GM18505 (cell line): Measurements from ENCODE around the gene EIF4A3.

Experiments
- ATAC-seq: cut with Tn5 transposase; IDR thresholded peaks from one replicate; pipeline ENCODE4 v1.9.1; 2021; ENCODE audit not compliant: unreplicated experiment
- POLR2A ChIP-seq: IDR thresholded peaks from 4 replicates; pipeline ENCODE4 v1.6.1; 2011; ENCODE audit warnings: borderline replicate concordance; ENCODE audit not compliant: insufficient read depth, insufficient read length; ENCODE audit errors: extremely low read depth

EIF4A3 gene

GRCh38 chr17:80137131-80137530 is 9.8 kb downstream of the EIF4A3 start:
- ATAC-seq, result no peak
- TF ChIP-seq POLR2A, result no peak

GRCh38 chr17:80133626-80133970 is 13.3 kb downstream of the EIF4A3 start:
- ATAC-seq, result no peak
- no peak for TF ChIP-seq POLR2A

GRCh38 chr17:80132906-80133625 is 13.9 kb downstream of the EIF4A3 start:
- TF ChIP-seq POLR2A, result no peak
- ATAC-seq, result no peak

- ATAC-seq, result no peak
- TF ChIP-seq POLR2A, result no peak
Observed at GRCh38 chr17:80130992-80131391, 15.9 kb downstream of the EIF4A3 start.

GRCh38 chr17:80129006-80129565 is 17.8 kb downstream of the EIF4A3 start:
- ATAC-seq, result no peak
- no peak for TF ChIP-seq POLR2A

GRCh38 chr17:80126449-80126715 is 20.5 kb downstream of the EIF4A3 start:
- TF ChIP-seq POLR2A, result no peak
- no peak for ATAC-seq

- no peak for TF ChIP-seq POLR2A
- no peak for ATAC-seq
Observed at GRCh38 chr17:80125656-80126448, 21.1 kb downstream of the EIF4A3 start.

- no peak for TF ChIP-seq POLR2A
- no peak for ATAC-seq
Observed at GRCh38 chr17:80124351-80124981, 22.5 kb downstream of the EIF4A3 start.

GRCh38 chr17:80123791-80124190 is 23.1 kb downstream of the EIF4A3 start:
- no peak for TF ChIP-seq POLR2A
- no peak for ATAC-seq

- ATAC-seq, result no peak
- TF ChIP-seq POLR2A, result no peak
Observed at GRCh38 chr17:80122926-80123505, 23.9 kb downstream of the EIF4A3 start.

- no peak for ATAC-seq
- no peak for TF ChIP-seq POLR2A
Observed at GRCh38 chr17:80122026-80122575, 24.8 kb downstream of the EIF4A3 start.

GRCh38 chr17:80119839-80120238 is 27.1 kb downstream of the EIF4A3 start:
- TF ChIP-seq POLR2A, result no peak
- ATAC-seq, result no peak

GRCh38 chr17:80119271-80119791 is 27.6 kb downstream of the EIF4A3 start:
- TF ChIP-seq POLR2A, result no peak
- ATAC-seq, result no peak
